Astrocyte (in vitro differentiated cells and primary cell): Measurements from ENCODE around the gene SCTR. TPM values are rescaled to one million over a fixed set of nuclear protein-coding genes. Genes with fewer than 3 reads are reported as not detected.

Experiments
- DNase-seq: peaks from one replicate; pipeline ENCODE4 v3.0.0-alpha.2; 2010; ENCODE audit warnings: low read depth
- FAIRE-seq: peaks from 2 replicates; lab custom pipeline; 2011; peaks lifted over from hg19 to GRCh38; lab: Jason Lieb, UNC
- H2AFZ ChIP-seq: 2 replicates; pipeline ENCODE4 v1.6.0; 2012; ENCODE audit warnings: low read depth, low read length, inconsistent platforms
- H3K27ac ChIP-seq: 2 replicates; pipeline ENCODE4 v1.5.1; 2011; ENCODE audit warnings: low read depth, low read length, inconsistent platforms
- H3K27me3 ChIP-seq: 2 replicates; pipeline ENCODE4 v1.6.0; 2011; ENCODE audit warnings: low read length, inconsistent platforms; ENCODE audit not compliant: insufficient read depth
- H3K36me3 ChIP-seq: 2 replicates; pipeline ENCODE4 v1.5.1; 2011; ENCODE audit warnings: low read length, inconsistent platforms; ENCODE audit not compliant: insufficient read depth
- H3K4me1 ChIP-seq: 2 replicates; pipeline ENCODE4 v1.5.1; 2011; ENCODE audit warnings: low read length, inconsistent platforms; ENCODE audit not compliant: insufficient read depth
- H3K4me2 ChIP-seq: 2 replicates; pipeline ENCODE4 v1.6.0; 2012; ENCODE audit warnings: low read length, inconsistent platforms
- H3K4me3 ChIP-seq: 2 replicates; pipeline ENCODE4 v1.5.1; 2011; ENCODE audit warnings: low read depth, mild to moderate bottlenecking, low read length, inconsistent platforms; ENCODE audit not compliant: insufficient read depth
- H3K79me2 ChIP-seq: 2 replicates; pipeline ENCODE4 v1.6.0; 2012; ENCODE audit warnings: mild to moderate bottlenecking, low read length, inconsistent platforms; ENCODE audit not compliant: insufficient read depth
- H3K9ac ChIP-seq: 2 replicates; pipeline ENCODE4 v1.6.0; 2012; ENCODE audit warnings: mild to moderate bottlenecking, low read length, inconsistent platforms
- H3K9me3 ChIP-seq: 2 replicates; pipeline ENCODE4 v1.5.1; 2012; ENCODE audit warnings: low read depth, mild to moderate bottlenecking, low read length, inconsistent platforms; ENCODE audit not compliant: insufficient read depth
- H4K20me1 ChIP-seq: 2 replicates; pipeline ENCODE4 v1.6.0; 2012; ENCODE audit warnings: low read length, inconsistent platforms; ENCODE audit not compliant: insufficient read depth
- H3K27ac Mint-ChIP-seq: one replicate; pipeline ENCODE4 v1.8.0; 2021; ENCODE audit warnings: mild to moderate bottlenecking, mixed read lengths; ENCODE audit not compliant: unreplicated experiment
- H3K27me3 Mint-ChIP-seq: one replicate; pipeline ENCODE4 v1.8.0; 2021; ENCODE audit warnings: low read depth, mixed read lengths; ENCODE audit not compliant: unreplicated experiment
- H3K36me3 Mint-ChIP-seq: one replicate; pipeline ENCODE4 v1.8.0; 2021; ENCODE audit warnings: low read depth, mixed read lengths; ENCODE audit not compliant: unreplicated experiment
- H3K4me1 Mint-ChIP-seq: one replicate; pipeline ENCODE4 v1.8.0; 2021; ENCODE audit warnings: low read depth, mixed read lengths; ENCODE audit not compliant: unreplicated experiment
- H3K4me3 Mint-ChIP-seq: one replicate; pipeline ENCODE4 v1.8.0; 2021; ENCODE audit warnings: mild to moderate bottlenecking, moderate library complexity, mixed read lengths; ENCODE audit not compliant: unreplicated experiment
- H3K9me3 Mint-ChIP-seq: one replicate; pipeline ENCODE4 v1.8.0; 2021; ENCODE audit warnings: mild to moderate bottlenecking, mixed read lengths; ENCODE audit not compliant: unreplicated experiment
- EZH2 ChIP-seq: IDR thresholded peaks from 2 replicates; pipeline ENCODE4 v1.6.1; 2012; ENCODE audit warnings: mild to moderate bottlenecking, low read length, inconsistent platforms; ENCODE audit not compliant: insufficient read depth
- total RNA-seq: library from RNA; stranded (reverse); gene quantifications from 2 replicates; pipeline ENCODE4 v1.2.1, GENCODE V29; 2021
- TF ChIP-seq, protein P1 (sequence below): IDR thresholded peaks from 2 replicates; pipeline ENCODE4 v1.5.1; 2011; ENCODE audit warnings: low read depth, mild to moderate bottlenecking, inconsistent platforms, low read length, moderate library complexity; ENCODE audit not compliant: insufficient read depth

SCTR gene
- total RNA-seq, 1 donor from 2014 or later, result not detected

DNA sequence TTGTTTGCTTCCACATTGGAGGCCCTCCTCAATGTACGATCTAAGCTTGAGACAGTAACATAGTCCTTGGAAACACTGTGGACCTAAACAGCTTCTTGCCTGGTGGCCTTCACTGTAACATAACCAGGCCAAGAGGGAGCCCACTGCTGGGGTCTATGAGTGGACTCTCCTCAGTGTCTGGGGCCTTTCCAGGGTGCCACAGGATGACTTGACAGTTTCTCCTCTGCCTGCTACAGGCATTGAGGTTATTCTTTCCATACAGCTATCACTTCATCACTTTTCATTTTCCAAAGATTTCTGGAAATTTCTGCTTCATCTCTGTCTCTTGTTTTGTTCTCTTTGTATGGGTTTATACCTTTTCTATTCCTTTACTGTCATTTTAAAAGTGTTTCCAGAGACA lies 11.3 kb downstream of the SCTR start:
- Histone ChIP-seq H4K20me1 (no peaks in the 10 kb centered on the region), H2AFZ (no peak overlapping the region), H3K4me3 (no peak overlapping the region), H3K27me3 (no peaks in the 10 kb centered on the region), H3K9ac (no peak overlapping the region), H3K4me2 (no peak overlapping the region), H3K9me3 (no peaks in the 10 kb centered on the region), H3K27ac (no peak overlapping the region), H3K36me3 (no peaks in the 10 kb centered on the region), H3K4me1 (no peaks in the 10 kb centered on the region), H3K79me2 (no peaks in the 10 kb centered on the region)
- no peak overlapping the region for H3K27ac Mint-ChIP-seq
- no peak for DNase-seq
- no peaks in the 10 kb centered on the region for H3K4me1 Mint-ChIP-seq
- peaks cover under 1% of the 10 kb centered on the region for H3K36me3 Mint-ChIP-seq
- FAIRE-seq, result no peak
- no peak overlapping the region for H3K4me3 Mint-ChIP-seq
- peaks cover 5% of the 10 kb centered on the region for H3K9me3 Mint-ChIP-seq
- TF ChIP-seq EZH2, result no peak
- TF ChIP-seq, protein P1, sequence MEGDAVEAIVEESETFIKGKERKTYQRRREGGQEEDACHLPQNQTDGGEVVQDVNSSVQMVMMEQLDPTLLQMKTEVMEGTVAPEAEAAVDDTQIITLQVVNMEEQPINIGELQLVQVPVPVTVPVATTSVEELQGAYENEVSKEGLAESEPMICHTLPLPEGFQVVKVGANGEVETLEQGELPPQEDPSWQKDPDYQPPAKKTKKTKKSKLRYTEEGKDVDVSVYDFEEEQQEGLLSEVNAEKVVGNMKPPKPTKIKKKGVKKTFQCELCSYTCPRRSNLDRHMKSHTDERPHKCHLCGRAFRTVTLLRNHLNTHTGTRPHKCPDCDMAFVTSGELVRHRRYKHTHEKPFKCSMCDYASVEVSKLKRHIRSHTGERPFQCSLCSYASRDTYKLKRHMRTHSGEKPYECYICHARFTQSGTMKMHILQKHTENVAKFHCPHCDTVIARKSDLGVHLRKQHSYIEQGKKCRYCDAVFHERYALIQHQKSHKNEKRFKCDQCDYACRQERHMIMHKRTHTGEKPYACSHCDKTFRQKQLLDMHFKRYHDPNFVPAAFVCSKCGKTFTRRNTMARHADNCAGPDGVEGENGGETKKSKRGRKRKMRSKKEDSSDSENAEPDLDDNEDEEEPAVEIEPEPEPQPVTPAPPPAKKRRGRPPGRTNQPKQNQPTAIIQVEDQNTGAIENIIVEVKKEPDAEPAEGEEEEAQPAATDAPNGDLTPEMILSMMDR, result no peak
- peaks cover 27% of the 10 kb centered on the region for H3K27me3 Mint-ChIP-seq

- H3K9me3 ChIP-seq, result no peaks in the 10 kb centered on the region
- no peak for DNase-seq
- no peak for FAIRE-seq
- Mint-ChIP-seq H3K4me3 (no peak overlapping the region), H3K4me1 (no peaks in the 10 kb centered on the region), H3K9me3 (peaks cover 5% of the 10 kb centered on the region), H3K27ac (no peak overlapping the region), H3K36me3 (no peaks in the 10 kb centered on the region), H3K27me3 (peaks cover 26% of the 10 kb centered on the region)
- no peak overlapping the region for H3K9ac ChIP-seq
- H3K4me3 ChIP-seq, result no peak overlapping the region
- H3K36me3 ChIP-seq, result no peaks in the 10 kb centered on the region
- no peaks in the 10 kb centered on the region for H4K20me1 ChIP-seq
- H3K27me3 ChIP-seq, result no peaks in the 10 kb centered on the region
- no peaks in the 10 kb centered on the region for H3K79me2 ChIP-seq
- no peaks in the 10 kb centered on the region for H3K4me1 ChIP-seq
- H2AFZ ChIP-seq, result no peak overlapping the region
- H3K27ac ChIP-seq, result no peak overlapping the region
- H3K4me2 ChIP-seq, result no peak overlapping the region
- TF ChIP-seq, protein P1, result no peak
- TF ChIP-seq EZH2, result no peak
Observed at GRCh38 chr2:119511989-119512388, 12.3 kb downstream of the SCTR start.

GRCh38 chr2:119508756-119509155 lies 15.5 kb downstream of the SCTR start:
- Mint-ChIP-seq H3K36me3 (no peaks in the 10 kb centered on the region), H3K4me3 (no peak overlapping the region), H3K4me1 (no peaks in the 10 kb centered on the region), H3K9me3 (no peaks in the 10 kb centered on the region), H3K27ac (no peak overlapping the region), H3K27me3 (peaks cover 14% of the 10 kb centered on the region)
- Histone ChIP-seq H4K20me1 (no peaks in the 10 kb centered on the region), H3K4me1 (no peaks in the 10 kb centered on the region), H3K4me2 (no peak overlapping the region), H3K36me3 (no peaks in the 10 kb centered on the region), H3K79me2 (no peaks in the 10 kb centered on the region), H3K9ac (no peak overlapping the region), H3K27me3 (no peaks in the 10 kb centered on the region), H2AFZ (no peak overlapping the region), H3K27ac (no peak overlapping the region), H3K4me3 (no peak overlapping the region), H3K9me3 (no peaks in the 10 kb centered on the region)
- FAIRE-seq (no peak), DNase-seq (no peak)
- TF ChIP-seq, protein P1, result no peak
- no peak for TF ChIP-seq EZH2
